T follicular helper cell (primary cell): ENCODE results near the gene GLIS1.

Experiments
- DNase-seq: peaks from one replicate; pipeline ENCODE4 v3.0.0-alpha.2; 2020; ENCODE audit warnings: low read depth

GLIS1 gene

GRCh38 chr1:53638360-53639035 is 100.5 kb downstream of the GLIS1 start:
- no peak for DNase-seq

GRCh38 chr1:53637511-53638359 is 101.2 kb downstream of the GLIS1 start:
- no peak for DNase-seq

- no peak for DNase-seq
Observed at GRCh38 chr1:53636621-53637171, 102.3 kb downstream of the GLIS1 start.

DNA sequence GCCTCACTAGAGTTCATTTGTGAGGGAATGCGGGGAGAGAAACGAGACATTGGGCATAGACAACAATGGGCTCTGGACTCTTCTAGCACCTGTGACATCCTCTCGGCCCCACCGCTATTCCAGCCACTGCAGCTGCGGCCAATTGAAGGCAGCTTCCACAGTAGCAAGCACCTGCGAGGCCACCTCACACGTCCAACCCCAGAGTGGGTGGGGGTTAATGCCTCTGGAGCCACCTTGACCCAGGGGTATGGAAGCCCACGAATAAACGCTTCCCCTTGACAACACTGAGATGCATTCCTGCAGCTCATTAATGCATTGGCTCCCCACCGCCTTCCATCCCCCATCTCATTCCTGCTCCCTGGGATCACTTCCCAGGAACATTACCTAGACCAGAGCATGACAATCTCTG is 104.4 kb downstream of the GLIS1 start:
- no peak for DNase-seq

DNA sequence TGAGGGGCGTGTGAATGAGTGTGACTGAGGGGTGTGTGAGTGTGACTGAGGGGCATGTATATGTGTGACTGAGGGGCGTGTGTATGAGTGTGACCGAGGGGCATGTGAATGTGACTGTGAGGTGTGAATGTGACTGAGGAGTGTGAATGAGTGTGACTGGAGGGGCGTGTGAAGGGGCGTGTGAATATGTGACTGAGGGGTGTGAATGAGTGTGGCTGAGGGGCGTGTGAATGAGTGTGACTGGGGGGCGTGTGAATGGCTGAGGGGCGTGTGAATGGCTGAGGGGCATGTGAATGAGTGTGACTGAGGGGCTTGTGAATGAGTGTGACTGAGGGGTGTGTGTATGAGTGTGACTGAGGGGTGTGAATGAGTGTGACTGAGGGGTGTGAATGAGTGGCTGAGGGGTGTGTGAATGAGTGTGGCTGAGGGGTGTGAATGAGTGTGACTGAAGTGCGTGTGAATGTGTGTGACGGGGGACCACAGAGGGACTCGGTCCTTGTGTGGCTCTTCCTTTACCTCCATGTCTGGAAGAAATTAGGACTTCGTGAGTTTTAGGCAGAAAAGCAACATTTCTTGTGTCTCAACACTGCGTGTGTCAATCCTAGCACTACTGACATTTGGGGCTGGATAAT is 105.8 kb downstream of the GLIS1 start:
- DNase-seq: no peak

DNA sequence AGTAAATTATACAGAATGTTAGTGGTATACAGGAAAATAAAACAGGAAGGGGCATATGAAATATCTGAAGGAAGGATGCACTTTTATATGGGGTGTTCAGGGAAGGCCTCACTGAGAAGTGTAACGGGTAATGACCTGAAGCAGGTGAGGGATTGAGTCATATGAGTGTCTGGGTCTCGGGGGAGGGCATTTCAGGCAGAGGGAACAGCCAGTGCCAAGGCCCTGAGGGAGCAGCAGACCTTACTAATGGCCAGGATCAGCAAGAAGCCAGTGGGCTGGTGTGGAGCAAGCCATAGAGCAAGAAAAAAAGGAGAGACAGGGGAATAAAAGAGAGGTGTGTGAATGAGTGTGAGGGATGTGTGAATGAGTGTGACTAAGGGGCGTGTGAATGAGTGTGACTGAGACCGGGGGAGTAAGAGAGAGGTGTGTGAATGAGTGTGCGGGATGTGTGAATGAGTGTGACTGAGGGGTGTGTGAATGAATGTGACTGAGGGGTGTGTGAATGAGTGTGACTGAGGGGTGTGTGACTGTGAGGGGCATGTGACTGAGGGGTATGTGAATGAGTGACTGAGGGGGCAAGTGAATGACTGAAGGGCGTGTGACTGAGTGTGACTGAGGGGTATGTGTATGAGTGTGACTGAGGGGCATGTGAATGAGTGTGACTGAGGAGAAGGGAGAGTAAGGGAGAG is 107.2 kb downstream of the GLIS1 start:
- DNase-seq: no peak

- DNase-seq: no peak
Observed at GRCh38 chr1:53629101-53629691, 109.8 kb downstream of the GLIS1 start.

DNA sequence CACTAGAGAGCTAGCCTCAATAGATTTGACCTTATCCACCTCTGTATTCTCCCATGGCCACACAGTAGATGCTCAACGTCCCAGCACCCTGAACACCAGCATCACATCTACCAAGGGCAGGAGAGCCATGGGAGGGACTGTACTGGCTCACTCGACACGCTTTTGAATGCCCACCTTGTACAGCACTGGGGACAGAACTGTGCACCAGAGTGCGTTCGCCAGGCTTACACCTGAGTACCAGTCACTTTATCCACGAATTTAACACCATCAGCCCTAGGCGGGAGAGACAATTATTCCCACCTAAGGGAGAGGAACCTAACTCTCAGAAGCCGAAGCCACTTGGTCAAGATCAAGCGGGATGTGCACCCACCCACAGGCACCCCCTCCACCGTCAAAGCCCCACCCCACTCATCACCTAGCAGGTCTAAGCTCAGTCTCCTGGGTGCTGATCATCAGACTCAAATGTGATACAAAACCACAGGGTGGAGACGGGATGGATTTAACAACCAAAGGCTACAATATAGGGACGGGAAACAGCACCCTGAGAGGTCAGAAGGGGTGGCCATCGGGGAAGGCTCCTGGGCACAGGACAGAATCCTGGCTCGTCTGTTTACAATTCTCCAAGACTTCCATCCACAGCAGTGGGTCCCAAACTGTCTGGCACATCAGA is 110.5 kb downstream of the GLIS1 start:
- no peak for DNase-seq

GRCh38 chr1:53627666-53628065 is 111.3 kb downstream of the GLIS1 start:
- DNase-seq: no peak

- no peak for DNase-seq
Observed at GRCh38 chr1:53627031-53627430, 111.9 kb downstream of the GLIS1 start.

GRCh38 chr1:53626616-53627015 is 112.3 kb downstream of the GLIS1 start:
- DNase-seq: no peak

DNA sequence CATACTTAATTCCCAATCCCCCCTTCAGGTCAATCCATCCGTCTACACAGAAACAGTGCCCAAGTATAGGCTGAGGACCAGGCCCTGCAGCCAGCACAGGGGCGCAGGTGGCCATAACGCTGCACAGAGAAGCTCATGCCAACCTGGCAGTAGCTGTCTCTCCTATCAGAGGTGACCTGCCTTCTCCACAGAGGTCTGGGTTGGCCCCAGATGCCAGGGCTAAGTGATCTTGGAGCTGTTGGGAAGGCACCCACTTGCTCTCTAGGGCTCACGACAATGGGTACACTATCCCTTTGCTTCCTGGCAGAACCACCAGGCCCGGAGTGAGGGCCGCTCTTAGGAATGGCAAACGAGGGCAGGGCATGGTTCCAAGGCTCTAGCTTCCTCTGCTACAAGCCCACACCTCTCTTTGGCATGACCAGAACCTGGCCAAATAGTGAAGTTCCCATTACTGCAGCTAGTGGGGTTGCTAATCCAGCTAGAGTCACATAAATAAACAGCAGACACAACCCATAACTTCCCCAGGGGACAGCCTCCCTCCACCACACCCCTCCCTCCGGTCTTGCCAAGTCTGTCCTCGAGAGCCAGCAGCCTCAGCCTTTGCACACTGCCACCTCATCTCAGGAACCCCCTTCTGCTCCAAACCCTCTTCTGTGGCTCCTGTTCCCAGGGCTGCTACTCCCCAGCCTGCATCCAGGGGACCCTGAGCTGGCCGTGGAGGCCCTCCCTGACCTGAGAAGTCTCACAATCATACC is 113.0 kb downstream of the GLIS1 start:
- no peak for DNase-seq

DNA sequence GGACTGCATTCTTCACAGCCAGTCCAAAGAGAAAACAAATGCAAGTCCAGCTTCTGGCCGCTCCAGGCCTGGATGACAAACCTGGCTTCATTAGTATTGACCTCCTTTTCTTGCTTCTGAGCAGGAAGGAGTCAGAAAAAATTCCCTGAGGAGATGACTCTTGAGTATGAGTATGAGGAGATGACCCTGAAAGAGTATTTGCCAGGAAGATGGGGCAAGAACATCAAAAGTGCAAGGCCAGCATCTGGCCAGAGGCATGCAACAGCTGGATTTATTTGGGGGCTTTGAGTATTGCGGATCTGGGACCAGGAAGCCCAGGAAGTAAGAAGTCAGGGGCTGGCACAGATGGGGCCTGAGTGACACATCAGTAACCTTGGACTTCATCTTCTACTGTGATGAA is 113.9 kb downstream of the GLIS1 start:
- no peak for DNase-seq

DNA sequence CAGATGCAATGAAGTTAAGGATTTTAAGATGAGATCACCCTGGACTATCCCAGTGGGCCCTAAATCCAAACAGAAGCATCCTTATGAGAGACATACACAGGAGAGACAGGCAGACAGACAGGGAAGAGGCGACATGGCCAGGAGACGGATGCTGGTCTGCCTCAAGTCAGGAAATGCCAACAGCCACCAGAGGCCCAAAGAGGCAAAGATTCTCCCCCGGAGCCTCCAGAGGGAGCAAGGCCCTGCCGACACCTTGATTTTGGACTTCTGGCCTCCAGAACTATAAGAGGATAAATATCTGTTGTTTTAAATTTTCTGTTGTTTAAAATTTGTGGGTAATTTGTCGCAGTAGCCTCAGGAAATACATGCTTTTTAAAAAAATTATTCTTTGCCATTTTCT is 116.4 kb downstream of the GLIS1 start:
- no peak for DNase-seq

DNA sequence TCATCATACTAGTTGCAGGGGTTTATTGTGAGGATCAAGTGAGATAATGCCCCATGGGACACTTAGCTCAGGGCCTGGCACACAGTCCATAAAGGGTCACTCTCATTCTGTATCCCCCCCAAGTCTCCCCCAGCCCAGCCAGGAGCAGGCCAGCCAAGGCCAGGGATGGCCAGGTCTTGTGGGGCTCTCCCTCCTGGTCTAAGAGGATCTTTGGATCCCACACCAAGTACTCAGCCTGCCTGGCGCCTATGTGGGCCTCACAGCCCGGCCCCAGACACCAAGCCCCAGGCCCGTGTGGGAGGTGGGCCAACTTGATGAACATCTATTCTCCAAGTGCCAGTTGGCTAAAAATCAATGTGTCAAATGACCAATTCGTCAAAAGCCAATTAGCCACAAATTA is 117.8 kb downstream of the GLIS1 start:
- no peak for DNase-seq

- DNase-seq: no peak
Observed at GRCh38 chr1:53620061-53620855, 118.7 kb downstream of the GLIS1 start.

DNA sequence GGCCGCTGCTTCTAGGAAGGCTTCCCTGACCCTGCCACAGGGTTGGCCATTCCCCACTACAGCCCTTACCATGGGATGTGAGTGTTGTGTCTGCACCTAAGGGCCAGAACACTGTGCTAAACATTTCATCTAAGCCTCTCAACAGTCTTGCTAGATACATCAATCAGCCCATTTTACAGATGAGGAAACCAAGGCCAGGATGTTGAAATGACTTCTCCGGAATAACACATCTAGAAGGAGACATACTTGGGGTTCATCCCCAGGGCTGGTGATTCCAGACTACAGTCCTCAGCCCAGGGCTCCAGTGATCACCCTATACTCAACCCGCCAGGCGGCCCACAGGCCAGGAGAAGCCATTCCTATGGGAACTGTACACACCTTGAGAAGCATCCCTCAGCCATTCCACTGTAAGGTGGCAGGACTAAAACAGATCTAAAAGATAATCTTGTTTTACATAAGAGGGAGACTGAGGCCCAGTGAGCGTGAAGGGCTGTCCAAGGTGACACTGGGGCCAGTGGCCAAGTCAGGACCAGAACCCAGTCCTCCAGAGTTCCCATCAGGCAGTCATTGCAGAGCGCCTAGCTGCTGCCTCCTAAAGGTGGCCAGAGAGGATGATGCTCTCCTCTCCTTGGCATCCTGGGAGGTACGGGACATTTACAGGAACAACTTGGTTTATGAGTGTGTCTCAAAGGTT is 119.5 kb downstream of the GLIS1 start:
- no peak for DNase-seq

GRCh38 chr1:53618500-53619366 is 120.2 kb downstream of the GLIS1 start:
- DNase-seq: no peak
